Naive B cell (primary cell): ENCODE results near the gene TP53BP1. TPM values are rescaled to one million over a fixed set of nuclear protein-coding genes. Genes with fewer than 3 reads are reported as not detected.

Experiments used
- ATAC-seq, 2 donors: fragments of 150-1000 bp; cut with Tn5 transposase; 2 replicates each; pipeline ENCODE4 v1.10.0; 2021; ENCODE audit warnings: low read depth in 2 of 2, mild to moderate bottlenecking in 2 of 2, moderate library complexity in 2 of 2
- DNase-seq: peaks from one replicate; pipeline ENCODE4 v3.0.0; 2022
- H3K27ac Mint-ChIP-seq, 6 donors: one replicate each; pipeline ENCODE4 v1.8.0; 2020 to 2022; ENCODE audit warnings: mild to moderate bottlenecking in 6 of 6, mixed read lengths in 6 of 6, moderate library complexity in 5 of 6, inconsistent platforms in 2 of 6
- H3K27me3 Mint-ChIP-seq, 3 donors: one replicate each; pipeline ENCODE4 v1.8.0; 2021 to 2022; ENCODE audit warnings: mixed read lengths in 3 of 3, mild to moderate bottlenecking in 1 of 3
- H3K36me3 Mint-ChIP-seq, 2 donors: one replicate each; pipeline ENCODE4 v1.8.0; 2020 to 2022; ENCODE audit warnings: mixed read lengths in 2 of 2, inconsistent platforms in 1 of 2, mild to moderate bottlenecking in 1 of 2
- H3K4me1 Mint-ChIP-seq, 3 donors: one replicate each; pipeline ENCODE4 v1.8.0; 2020 to 2022; ENCODE audit warnings: mixed read lengths in 3 of 3, inconsistent platforms in 1 of 3, mild to moderate bottlenecking in 1 of 3, moderate library complexity in 1 of 3
- H3K4me3 Mint-ChIP-seq, 8 donors: one replicate each; pipeline ENCODE4 v1.8.0; 2020 to 2022; ENCODE audit warnings: mild to moderate bottlenecking in 8 of 8, mixed read lengths in 8 of 8, moderate library complexity in 8 of 8, inconsistent platforms in 2 of 8
- H3K9me3 Mint-ChIP-seq, 7 donors: one replicate each; pipeline ENCODE4 v1.8.0; 2020 to 2022; ENCODE audit warnings: mixed read lengths in 7 of 7, mild to moderate bottlenecking in 5 of 7, inconsistent platforms in 2 of 7, moderate library complexity in 1 of 7
- polyA plus RNA-seq, 6 donors: library from polyadenylated mRNA; unstranded; fragments of 300-500 nt; fragmentation: Illumina TruSeq; gene quantifications; one replicate each; pipeline ENCODE4 v1.2.3, GENCODE V29; 2021; ENCODE audit warnings: low read depth in 6 of 6

Gene TP53BP1
- polyA plus RNA-seq, 6 donors from 2014 or later, result 9.2 to 13.7 (median 11.4) TPM

- Mint-ChIP-seq H3K27ac (peak within 1 kb of the TSS; percentile 86 to 97 (median 96)), H3K4me1 (peaks cover 47 to 59% (median 55%) of the 10 kb centered on the region in 3 donors), H3K9me3 (no peaks in the 10 kb centered on the region), H3K4me3 (peak within 1 kb of the TSS; percentile 88 to 98 (median 94)), H3K27me3 (no peaks in the 10 kb centered on the region), H3K36me3 (peaks cover 15 to 19% of the 10 kb centered on the region in 2 donors)
- ATAC-seq, result peak; percentile 79 to 80
- DNase-seq, result peak; percentile 79
Observed at GRCh38 chr15:43370975-43371974, 121.7 kb downstream of the TP53BP1 start, which contains the start of the genes TUBGCP4 and ZSCAN29. Gene TUBGCP4, plus strand, starts transcription at chr15:43371101. Its CDS starts 254 bp downstream, at chr15:43371355. Gene ZSCAN29, minus strand, starts transcription at chr15:43371043. Its CDS starts 1,130 bp downstream, at chr15:43369913.

- DNase-seq (peak; percentile 1), ATAC-seq (peak; percentile 53)
- Mint-ChIP-seq H3K27ac (peak overlapping the region; percentile 71 to 97 (median 93)), H3K9me3 (no peaks in the 10 kb centered on the region), H3K36me3 (peaks cover 20 to 25% of the 10 kb centered on the region in 2 donors), H3K27me3 (no peaks in the 10 kb centered on the region), H3K4me3 (peak overlapping the region; percentile 88 to 98 (median 94)), H3K4me1 (peaks cover 50 to 59% (median 55%) of the 10 kb centered on the region in 3 donors)
Observed at GRCh38 chr15:43370310-43370974, 122.5 kb downstream of the TP53BP1 start.

GRCh38 chr15:43361313-43361903, 131.5 kb downstream of the TP53BP1 start:
- Mint-ChIP-seq H3K36me3 (peaks cover 66 to 69% of the 10 kb centered on the region in 2 donors), H3K4me3 (no peak overlapping the region), H3K27ac (no peak overlapping the region), H3K27me3 (no peaks in the 10 kb centered on the region), H3K4me1 (peaks cover 19 to 26% (median 20%) of the 10 kb centered on the region in 3 donors), H3K9me3 (peaks cover 8 to 58% (median 40%) of the 10 kb centered on the region in 7 donors)
- no peak for DNase-seq
- no peak for ATAC-seq

- no peaks in the 10 kb centered on the region for H3K27me3 Mint-ChIP-seq
- ATAC-seq (no peak), DNase-seq (no peak)
- H3K9me3 Mint-ChIP-seq, result peaks cover 8 to 61% (median 40%) of the 10 kb centered on the region in 7 donors
- H3K4me3 Mint-ChIP-seq, result peak overlapping the region in 1 of 8 donors; percentile 35
- no peak overlapping the region for H3K27ac Mint-ChIP-seq
- peaks cover 60 to 63% of the 10 kb centered on the region in 2 donors for H3K36me3 Mint-ChIP-seq
- H3K4me1 Mint-ChIP-seq, result peaks cover 14 to 20% (median 15%) of the 10 kb centered on the region in 3 donors
Observed at GRCh38 chr15:43360821-43361220, 132.1 kb downstream of the TP53BP1 start.

Other genes starting within 250 kb of the TP53BP1 start
- not detected for gene TGM5, start 226.2 kb downstream of the TP53BP1 start, polyA plus RNA-seq
- not detected for gene TGM7, start 190.9 kb downstream of the TP53BP1 start, polyA plus RNA-seq
- 1 to 10 TPM; 1.8 to 5.9 (median 4.7) TPM for gene LCMT2, start 162.6 kb downstream of the TP53BP1 start, polyA plus RNA-seq
- gene ZSCAN29, start 122.1 kb downstream of the TP53BP1 start, polyA plus RNA-seq, result 10 to 100 TPM in 2 of 6 donors, 1 to 10 TPM in 4; 3.9 to 14.2 (median 9.7) TPM
- 10 to 100 TPM in 5 of 6 donors, 1 to 10 TPM in 1; 3.1 to 16.5 (median 11.3) TPM for gene TUBGCP4, start 122.1 kb downstream of the TP53BP1 start, polyA plus RNA-seq
- gene MAP1A, start 24.5 kb upstream of the TP53BP1 start, polyA plus RNA-seq, result under 1 TPM in 3 of 6 donors, not detected in 3; 0.03 to 0.29 (median 0.05) TPM
- gene PPIP5K1, start 97.1 kb upstream of the TP53BP1 start, polyA plus RNA-seq, result 10 to 100 TPM in 2 of 6 donors, 1 to 10 TPM in 4; 4.2 to 19.9 (median 6.5) TPM
- not detected for gene CKMT1B, start 100.9 kb upstream of the TP53BP1 start, polyA plus RNA-seq
- not detected for gene STRC, start 125.6 kb upstream of the TP53BP1 start, polyA plus RNA-seq
- gene CATSPER2, start 155.7 kb upstream of the TP53BP1 start, polyA plus RNA-seq, result 1 to 10 TPM in 3 of 6 donors, under 1 TPM in 3; 0.21 to 1.3 (median 0.70) TPM
- not detected for gene CKMT1A, start 200.7 kb upstream of the TP53BP1 start, polyA plus RNA-seq